Mesendoderm (in vitro differentiated cells): ENCODE data around the gene TANC1.

Source experiments
- DNase-seq: peaks from one replicate; pipeline ENCODE4 v3.0.0; 2013
- H2AK5ac ChIP-seq: 2 replicates; pipeline ENCODE4 v1.6.1; 2013; ENCODE audit warnings: low read length, inconsistent platforms
- H2BK120ac ChIP-seq: 2 replicates; pipeline ENCODE4 v1.6.1; 2013; ENCODE audit warnings: low read depth, mild to moderate bottlenecking, low read length, moderate library complexity, mixed read lengths
- H2BK15ac ChIP-seq: replicated peaks from 2 replicates; pipeline ENCODE4 v1.6.1; 2013; ENCODE audit warnings: low read depth, mild to moderate bottlenecking, moderate library complexity
- H2BK5ac ChIP-seq: 2 replicates; pipeline ENCODE4 v1.6.1; 2013; ENCODE audit warnings: low read length, inconsistent platforms
- H3K18ac ChIP-seq: 2 replicates; pipeline ENCODE4 v1.6.1; 2013; ENCODE audit warnings: mild to moderate bottlenecking, low read length, mixed read lengths
- H3K23ac ChIP-seq: one replicate; pipeline ENCODE4 v1.6.1; 2013; ENCODE audit warnings: low read length
- H3K27ac ChIP-seq: 2 replicates; pipeline ENCODE4 v1.5.1; 2013; ENCODE audit warnings: low read depth, mild to moderate bottlenecking, inconsistent platforms, low read length, moderate library complexity
- H3K27me3 ChIP-seq: 2 replicates; pipeline ENCODE4 v1.6.1; 2013; ENCODE audit warnings: low read length, control low read depth, mild to moderate bottlenecking, inconsistent platforms; ENCODE audit not compliant: insufficient read depth, poor library complexity
- H3K36me3 ChIP-seq: 2 replicates; pipeline ENCODE4 v1.6.1; 2013; ENCODE audit warnings: low read length, inconsistent platforms; ENCODE audit not compliant: control insufficient read depth, insufficient read depth
- H3K4ac ChIP-seq: one replicate; pipeline ENCODE4 v1.6.1; 2013; ENCODE audit warnings: low read depth, mild to moderate bottlenecking, low read length, moderate library complexity
- H3K4me1 ChIP-seq: 2 replicates; pipeline ENCODE4 v1.6.1; 2013; ENCODE audit warnings: low read depth, low read length, inconsistent platforms; ENCODE audit not compliant: control insufficient read depth
- H3K4me2 ChIP-seq: 2 replicates; pipeline ENCODE4 v1.6.1; 2013; ENCODE audit warnings: low read length
- H3K4me3 ChIP-seq: 2 replicates; pipeline ENCODE4 v1.5.1; 2013; ENCODE audit warnings: mild to moderate bottlenecking, low read length
- H3K56ac ChIP-seq: one replicate; pipeline ENCODE4 v1.6.1; 2013; ENCODE audit warnings: low read length
- H3K79me1 ChIP-seq: 2 replicates; pipeline ENCODE4 v1.6.1; 2013; ENCODE audit warnings: low read length, inconsistent platforms
- H3K79me2 ChIP-seq: 2 replicates; pipeline ENCODE4 v1.6.1; 2013; ENCODE audit warnings: mild to moderate bottlenecking, low read length; ENCODE audit not compliant: control insufficient read depth, insufficient read depth
- H3K9ac ChIP-seq: 2 replicates; pipeline ENCODE4 v1.6.1; 2013; ENCODE audit warnings: low read length, inconsistent platforms
- H4K5ac ChIP-seq: one replicate; pipeline ENCODE4 v1.6.1; 2013; ENCODE audit warnings: low read length
- H4K8ac ChIP-seq: one replicate; pipeline ENCODE4 v1.6.1; 2013; ENCODE audit warnings: low read depth, mild to moderate bottlenecking, control low read depth, low read length, moderate library complexity
- WGBS: extraction: QIAGEN DNeasy Blood & Tissue Kit; methylation state at CpG from one replicate; pipeline ENCODE4 v1.1.7; 2013; ENCODE audit warnings: low lambda C conversion rate, missing lambda C conversion rate; ENCODE audit not compliant: insufficient coverage; ENCODE audit errors: extremely low coverage; 5-methylcytosine and 5-hydroxymethylcytosine counted together

Gene TANC1

DNA sequence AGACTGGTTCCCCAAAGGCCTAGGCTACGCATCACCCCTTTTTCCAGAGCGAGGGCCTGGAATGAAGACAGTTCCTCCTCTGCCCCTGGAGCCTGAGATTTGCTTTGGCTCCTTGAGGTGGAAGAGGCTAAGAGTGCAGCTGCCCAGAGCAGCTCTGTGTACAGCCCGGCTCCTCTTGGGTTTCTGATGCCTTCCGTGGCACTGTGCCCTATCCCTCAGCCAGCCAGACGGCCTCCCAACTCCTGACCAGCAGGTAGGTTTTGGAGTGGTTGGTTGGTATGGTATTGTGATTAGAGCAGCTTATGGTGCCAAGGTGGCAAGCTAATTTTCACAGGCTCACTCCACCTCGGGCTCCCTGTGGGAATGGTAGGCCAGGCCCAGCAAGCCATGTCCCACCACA lies 112.2 kb downstream of the TANC1 start:
- Histone ChIP-seq H3K23ac (no peak overlapping the region), H3K4ac (no peak overlapping the region)
- no CpG with 5 or more reads among the region's 6 CpGs for WGBS

DNA sequence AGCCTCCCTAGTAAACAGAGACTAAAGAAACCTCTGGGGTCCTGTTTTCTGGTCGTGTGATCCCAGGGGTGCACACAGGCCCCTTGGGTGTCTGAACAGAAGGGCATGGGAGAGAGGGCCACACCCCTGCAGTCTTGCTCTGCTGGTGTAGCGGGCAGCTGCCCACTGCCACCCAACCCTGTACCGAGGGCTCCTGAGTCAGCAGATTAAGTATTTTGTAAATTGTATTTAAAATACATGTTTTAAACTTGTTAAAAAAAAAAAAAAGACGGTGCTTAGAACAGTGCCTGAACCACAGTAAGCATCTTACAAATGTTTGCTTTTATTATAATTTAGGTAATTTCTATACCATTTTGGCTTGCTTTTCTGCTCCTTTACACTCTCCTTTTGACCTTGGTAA lies 113.7 kb downstream of the TANC1 start:
- H2BK15ac ChIP-seq: no peak overlapping the region
- no peak for DNase-seq
- no peak overlapping the region for H3K18ac ChIP-seq
- WGBS: no CpG with 5 or more reads among the region's 4 CpGs
- H3K9ac ChIP-seq: no peak overlapping the region
- no peaks in the 10 kb centered on the region for H3K79me2 ChIP-seq
- H3K27me3 ChIP-seq: no peaks in the 10 kb centered on the region
- no peak overlapping the region for H3K4me3 ChIP-seq
- H3K79me1 ChIP-seq: no peaks in the 10 kb centered on the region
- H3K27ac ChIP-seq: no peak overlapping the region
- no peak overlapping the region for H2BK5ac ChIP-seq
- H2AK5ac ChIP-seq: no peak overlapping the region
- no peak overlapping the region for H3K4me2 ChIP-seq
- H4K8ac ChIP-seq: no peak overlapping the region
- no peak overlapping the region for H3K56ac ChIP-seq
- no peak overlapping the region for H3K23ac ChIP-seq
- no peaks in the 10 kb centered on the region for H3K4me1 ChIP-seq
- no peak overlapping the region for H4K5ac ChIP-seq
- no peak overlapping the region for H2BK120ac ChIP-seq
- H3K36me3 ChIP-seq: no peaks in the 10 kb centered on the region
- no peak overlapping the region for H3K4ac ChIP-seq

More for the DNA sequence above, 112.2 kb downstream of the TANC1 start:
- H2BK5ac ChIP-seq: no peak overlapping the region
- H3K36me3 ChIP-seq: no peaks in the 10 kb centered on the region
- H3K27me3 ChIP-seq: no peaks in the 10 kb centered on the region
- no peak overlapping the region for H2AK5ac ChIP-seq
- no peak overlapping the region for H2BK15ac ChIP-seq
- H3K18ac ChIP-seq: no peak overlapping the region
- H2BK120ac ChIP-seq: no peak overlapping the region
- no peak overlapping the region for H3K27ac ChIP-seq
- no peaks in the 10 kb centered on the region for H3K79me2 ChIP-seq
- no peak overlapping the region for H4K5ac ChIP-seq
- no peak for DNase-seq
- H3K4me3 ChIP-seq: no peak overlapping the region
- no peak overlapping the region for H3K9ac ChIP-seq
- H3K56ac ChIP-seq: no peak overlapping the region
- no peak overlapping the region for H4K8ac ChIP-seq
- no peak overlapping the region for H3K4me2 ChIP-seq
- no peaks in the 10 kb centered on the region for H3K4me1 ChIP-seq
- H3K79me1 ChIP-seq: no peaks in the 10 kb centered on the region

DNA sequence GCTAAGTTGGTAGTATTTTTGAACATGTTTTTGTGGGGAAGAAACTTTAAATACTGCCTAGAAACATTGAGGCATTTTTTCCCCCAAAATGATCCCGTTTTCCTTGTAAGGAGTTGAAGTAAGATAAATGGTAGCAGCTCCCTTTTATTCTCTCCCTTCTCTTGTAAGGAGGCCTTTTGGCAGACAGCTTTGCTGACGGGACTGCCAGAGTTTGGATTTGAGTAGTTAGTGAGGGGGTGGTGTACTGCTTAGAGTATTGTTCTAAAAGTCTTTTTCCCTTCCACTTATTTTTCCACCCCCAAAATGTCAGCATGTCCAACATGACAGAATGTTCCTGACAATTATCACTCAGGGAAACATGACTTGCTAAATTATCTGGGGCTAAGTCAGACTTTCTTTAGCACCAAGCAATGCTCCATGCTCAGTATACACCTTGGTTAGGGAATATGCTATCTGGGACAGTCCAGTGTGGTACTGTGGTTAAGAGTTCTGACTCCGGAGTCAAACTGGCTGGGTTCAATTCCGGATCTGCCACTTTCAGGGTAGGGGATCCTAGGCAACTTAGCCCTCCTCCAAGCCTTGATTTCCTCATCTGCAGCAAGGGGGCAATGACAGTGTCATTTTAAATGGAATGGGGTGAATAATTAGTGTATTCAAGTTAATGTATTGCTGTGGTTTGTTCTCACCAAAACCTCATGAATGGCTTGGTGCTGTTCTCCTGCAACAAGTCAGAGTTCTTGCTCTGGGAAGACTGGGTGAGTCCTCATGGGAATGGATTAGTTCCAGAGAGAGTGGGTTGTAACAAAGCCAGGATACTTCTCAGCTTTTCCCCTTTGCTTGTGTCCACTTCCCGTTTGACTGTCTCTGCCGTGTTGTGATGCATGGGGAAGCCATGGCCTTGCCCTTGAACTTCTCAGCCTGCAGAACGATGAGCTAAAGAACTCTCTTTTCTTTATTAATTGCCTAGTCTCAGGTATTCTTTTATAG lies 116.2 kb downstream of the TANC1 start:
- no CpG with 5 or more reads among the region's 7 CpGs for WGBS
- Histone ChIP-seq H3K9ac (no peak overlapping the region), H3K36me3 (no peaks in the 10 kb centered on the region), H3K23ac (no peak overlapping the region), H3K4ac (no peak overlapping the region), H3K4me3 (no peak overlapping the region), H3K4me1 (no peaks in the 10 kb centered on the region), H3K4me2 (no peak overlapping the region), H3K18ac (no peak overlapping the region), H3K79me1 (no peaks in the 10 kb centered on the region), H3K27me3 (no peaks in the 10 kb centered on the region), H4K5ac (no peak overlapping the region), H3K56ac (no peak overlapping the region), H3K79me2 (no peaks in the 10 kb centered on the region), H2BK5ac (no peak overlapping the region), H2AK5ac (no peak overlapping the region), H3K27ac (no peak overlapping the region), H2BK120ac (no peak overlapping the region), H2BK15ac (no peak overlapping the region), H4K8ac (no peak overlapping the region)
- DNase-seq: no peak

DNA sequence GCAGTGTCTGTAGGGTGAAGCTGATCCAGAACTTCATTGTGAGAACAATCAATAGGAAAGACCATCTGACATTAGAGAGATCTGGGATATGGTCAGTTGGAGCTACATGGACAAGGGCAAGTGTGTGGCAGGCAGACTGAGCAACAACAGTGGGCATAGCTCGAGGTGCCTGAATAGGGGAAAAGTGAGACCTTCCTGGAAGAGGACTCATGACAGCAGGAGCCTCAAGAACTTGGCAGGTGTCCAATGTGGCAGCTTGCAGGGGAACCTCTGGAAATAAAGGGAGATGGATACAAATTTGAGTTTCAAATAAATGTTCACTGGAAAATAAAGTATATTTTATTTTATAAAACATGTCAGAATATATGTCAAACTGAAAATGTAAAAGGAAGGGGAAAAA lies 117.9 kb downstream of the TANC1 start:
- Histone ChIP-seq H3K79me2 (no peaks in the 10 kb centered on the region), H3K23ac (no peak overlapping the region), H3K4me3 (no peak overlapping the region), H4K5ac (no peak overlapping the region), H4K8ac (no peak overlapping the region), H3K27me3 (no peaks in the 10 kb centered on the region), H3K4me2 (no peak overlapping the region), H2BK5ac (no peak overlapping the region), H3K9ac (no peak overlapping the region), H3K79me1 (no peaks in the 10 kb centered on the region), H3K36me3 (no peaks in the 10 kb centered on the region), H3K4me1 (no peaks in the 10 kb centered on the region), H2BK120ac (no peak overlapping the region), H3K27ac (no peak overlapping the region), H2BK15ac (no peak overlapping the region), H2AK5ac (no peak overlapping the region), H3K56ac (no peak overlapping the region), H3K18ac (no peak overlapping the region), H3K4ac (no peak overlapping the region)
- no CpG with 5 or more reads among the region's 1 CpG for WGBS
- DNase-seq: no peak

DNA sequence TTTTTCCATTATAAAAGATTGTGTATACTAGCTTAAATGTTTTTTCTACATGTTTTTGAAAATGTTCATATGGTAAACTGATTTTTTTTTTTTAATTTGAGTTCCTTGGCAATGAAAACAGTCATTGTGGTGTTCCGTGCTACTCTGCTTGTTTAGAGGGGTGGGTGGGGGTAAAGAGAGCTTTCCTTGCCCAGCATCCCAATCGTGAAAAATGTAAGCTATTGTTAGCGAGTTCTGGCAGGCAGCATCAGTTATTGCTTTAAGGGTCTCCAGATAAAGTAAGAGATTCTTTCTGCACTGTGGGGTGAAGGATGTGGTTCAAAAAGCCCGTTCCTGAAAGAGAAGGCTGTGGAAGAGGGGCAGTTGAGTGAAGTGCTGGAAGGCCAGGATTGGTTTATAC lies 118.4 kb downstream of the TANC1 start:
- Histone ChIP-seq H3K4me3 (no peak overlapping the region), H3K23ac (no peak overlapping the region), H3K79me1 (no peaks in the 10 kb centered on the region), H3K18ac (no peak overlapping the region), H2BK15ac (no peak overlapping the region), H3K27ac (no peak overlapping the region), H3K4me2 (no peak overlapping the region), H4K8ac (no peak overlapping the region), H2BK120ac (no peak overlapping the region), H3K36me3 (no peaks in the 10 kb centered on the region), H4K5ac (no peak overlapping the region), H2BK5ac (no peak overlapping the region), H3K4me1 (no peaks in the 10 kb centered on the region), H2AK5ac (no peak overlapping the region), H3K79me2 (no peaks in the 10 kb centered on the region), H3K9ac (no peak overlapping the region), H3K27me3 (no peaks in the 10 kb centered on the region), H3K56ac (no peak overlapping the region), H3K4ac (no peak overlapping the region)
- WGBS: no CpG with 5 or more reads among the region's 4 CpGs
- DNase-seq: no peak
